ENCODE results near the gene HTRA2.

DNA sequence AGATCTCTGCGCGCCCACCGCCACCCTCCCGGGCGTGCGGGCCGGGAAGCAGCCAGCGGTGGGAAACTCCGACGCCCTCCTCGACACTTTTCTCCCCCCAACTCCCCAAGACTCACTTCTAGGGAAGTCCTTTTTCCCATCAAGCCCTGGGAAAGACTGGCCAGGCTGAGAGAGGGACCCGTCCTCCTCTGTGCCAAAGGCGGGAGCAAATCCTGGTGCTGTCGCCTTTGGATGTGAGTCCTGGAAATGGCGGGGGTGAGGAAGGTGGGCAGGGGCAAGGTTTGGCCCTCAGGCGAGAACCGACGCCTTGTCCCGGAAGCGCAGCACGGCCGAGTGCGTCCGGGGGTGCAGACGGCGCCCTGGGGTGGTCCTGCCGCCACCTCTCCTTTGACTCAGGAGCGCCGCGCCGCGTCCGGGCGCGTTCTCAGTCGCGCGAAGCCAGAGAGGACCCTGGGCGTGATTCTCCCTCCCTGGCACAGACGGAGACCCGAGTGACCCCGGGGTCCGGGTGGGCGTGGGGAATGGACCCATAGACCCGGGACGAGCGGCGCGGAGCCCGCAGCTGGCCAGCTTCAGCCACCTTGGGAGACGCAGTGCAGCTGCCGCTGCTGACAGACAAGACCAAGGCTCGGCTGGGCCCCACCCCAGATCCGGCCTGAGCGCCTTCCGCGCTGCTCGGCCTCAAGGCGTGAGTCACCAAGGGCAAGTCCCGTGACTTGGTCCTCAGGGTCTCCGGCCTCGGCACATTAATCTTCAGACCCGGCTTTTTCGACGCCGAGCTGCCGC lies 26.8 kb upstream of the HTRA2 start:
- TF ChIP-seq, protein P1, sequence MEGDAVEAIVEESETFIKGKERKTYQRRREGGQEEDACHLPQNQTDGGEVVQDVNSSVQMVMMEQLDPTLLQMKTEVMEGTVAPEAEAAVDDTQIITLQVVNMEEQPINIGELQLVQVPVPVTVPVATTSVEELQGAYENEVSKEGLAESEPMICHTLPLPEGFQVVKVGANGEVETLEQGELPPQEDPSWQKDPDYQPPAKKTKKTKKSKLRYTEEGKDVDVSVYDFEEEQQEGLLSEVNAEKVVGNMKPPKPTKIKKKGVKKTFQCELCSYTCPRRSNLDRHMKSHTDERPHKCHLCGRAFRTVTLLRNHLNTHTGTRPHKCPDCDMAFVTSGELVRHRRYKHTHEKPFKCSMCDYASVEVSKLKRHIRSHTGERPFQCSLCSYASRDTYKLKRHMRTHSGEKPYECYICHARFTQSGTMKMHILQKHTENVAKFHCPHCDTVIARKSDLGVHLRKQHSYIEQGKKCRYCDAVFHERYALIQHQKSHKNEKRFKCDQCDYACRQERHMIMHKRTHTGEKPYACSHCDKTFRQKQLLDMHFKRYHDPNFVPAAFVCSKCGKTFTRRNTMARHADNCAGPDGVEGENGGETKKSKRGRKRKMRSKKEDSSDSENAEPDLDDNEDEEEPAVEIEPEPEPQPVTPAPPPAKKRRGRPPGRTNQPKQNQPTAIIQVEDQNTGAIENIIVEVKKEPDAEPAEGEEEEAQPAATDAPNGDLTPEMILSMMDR (IDR thresholded peaks at IDR 0.05), result peak in 3 of 6 experiments; percentile 12 to 33 (median 19)
- TF ChIP-seq EP300 (IDR thresholded peaks at IDR 0.05) (no peak), POLR2A (IDR thresholded peaks at IDR 0.05) (peak in 3 of 4 donors; percentile 72 to 81 (median 74)), POLR2AphosphoS5 (IDR thresholded peaks at IDR 0.05) (peak; percentile 45 to 86)
